CD4-positive, alpha-beta T cell treated with Interleukin-15 for 4 hours (primary cell): ENCODE data around the gene IL36B.

ENCODE experiments used
- DNase-seq: peaks from one replicate; pipeline ENCODE4 v3.0.0-alpha.2; 2020; ENCODE audit warnings: low spot score

The IL36B gene

GRCh38 chr2:113075600-113075999 lies 22.9 kb upstream of the IL36B start:
- no peak for DNase-seq

GRCh38 chr2:113075030-113075429 lies 22.4 kb upstream of the IL36B start:
- no peak for DNase-seq

- DNase-seq, result no peak
Observed at GRCh38 chr2:113073325-113073834, 20.7 kb upstream of the IL36B start.

- no peak for DNase-seq
Observed at GRCh38 chr2:113072584-113072983, 19.9 kb upstream of the IL36B start.

GRCh38 chr2:113070606-113070975 lies 17.9 kb upstream of the IL36B start:
- DNase-seq, result no peak

GRCh38 chr2:113069676-113070605 lies 17.3 kb upstream of the IL36B start:
- DNase-seq, result no peak

- DNase-seq, result no peak
Observed at GRCh38 chr2:113068706-113069485, 16.2 kb upstream of the IL36B start.

- no peak for DNase-seq
Observed at GRCh38 chr2:113068249-113068648, 15.6 kb upstream of the IL36B start.

- no peak for DNase-seq
Observed at GRCh38 chr2:113067681-113068080, 15.0 kb upstream of the IL36B start, which contains the start of gene IL1F10. TSS of gene IL1F10 (plus strand) at chr2:113067970. CDS start at chr2:113072739, 4,769 bp downstream.

- no peak for DNase-seq
Observed at GRCh38 chr2:113064898-113065297, 12.2 kb upstream of the IL36B start.

- no peak for DNase-seq
Observed at GRCh38 chr2:113064281-113064680, 11.6 kb upstream of the IL36B start.

GRCh38 chr2:113061896-113062770 lies 9.5 kb upstream of the IL36B start:
- no peak for DNase-seq

GRCh38 chr2:113061241-113061640 lies 8.6 kb upstream of the IL36B start:
- DNase-seq, result no peak

- DNase-seq, result no peak
Observed at GRCh38 chr2:113060796-113061195, 8.1 kb upstream of the IL36B start.

GRCh38 chr2:113060396-113060795 lies 7.7 kb upstream of the IL36B start:
- DNase-seq, result no peak

- no peak for DNase-seq
Observed at GRCh38 chr2:113058998-113059960, 6.6 kb upstream of the IL36B start, which contains the start of gene IL36RN. TSS of gene IL36RN (plus strand) at chr2:113059198. CDS start at chr2:113059439, 241 bp downstream.

GRCh38 chr2:113058411-113058994 lies 5.8 kb upstream of the IL36B start:
- DNase-seq, result no peak

GRCh38 chr2:113057117-113057516 lies 4.5 kb upstream of the IL36B start:
- DNase-seq, result no peak

GRCh38 chr2:113056521-113056920 lies 3.9 kb upstream of the IL36B start:
- no peak for DNase-seq

- no peak for DNase-seq
Observed at GRCh38 chr2:113054066-113054465, 1.4 kb upstream of the IL36B start.
